Testis (tissue), 2 donors: ENCODE results near the gene RAI1.

Experiments
- POLR2A ChIP-seq: fragments of 450-650 bp; IDR thresholded peaks from one replicate; pipeline ENCODE4 v1.6.1; 2017; ENCODE audit warnings: antibody characterized with exemption, mild to moderate bottlenecking, moderate library complexity
- TF ChIP-seq, protein P1 (sequence below), 3 experiments: fragments of 450-650 bp in 2 of 3; fragments of 200-600 bp in 1 of 3; sonication (generic) in 1 of 3; IDR thresholded peaks; one replicate each; pipeline ENCODE4 v1.5.1; 2016 to 2019; ENCODE audit warnings: antibody characterized with exemption in 3 of 3, mild to moderate bottlenecking in 2 of 3, moderate library complexity in 1 of 3

DNA sequence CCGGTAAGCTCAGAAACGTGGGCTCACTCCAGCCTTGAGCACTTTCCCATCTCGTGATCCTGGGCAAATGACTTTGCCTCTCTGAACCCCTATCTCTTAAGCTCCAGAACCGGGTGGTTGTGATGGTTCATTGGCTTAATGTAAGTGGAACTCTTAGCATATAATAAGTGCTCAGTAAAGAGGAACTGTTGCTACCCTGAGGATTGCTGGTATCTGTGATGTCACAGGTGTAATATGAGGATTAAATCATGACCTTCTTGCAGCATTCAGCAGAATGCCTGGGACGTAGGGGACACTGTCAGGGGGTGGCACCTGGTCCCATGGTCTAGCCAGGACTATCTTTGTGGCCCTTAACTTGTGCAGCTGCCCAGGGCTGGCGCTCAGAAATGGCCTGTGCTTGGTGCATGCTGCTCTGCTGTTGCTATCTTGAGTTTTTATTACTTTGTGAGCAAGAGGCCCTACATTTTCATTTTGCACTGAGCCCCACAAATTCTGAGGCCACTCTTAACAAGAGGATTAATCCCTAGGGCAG is 86.7 kb downstream of the RAI1 start:
- TF ChIP-seq POLR2A: no peak
- TF ChIP-seq, protein P1, sequence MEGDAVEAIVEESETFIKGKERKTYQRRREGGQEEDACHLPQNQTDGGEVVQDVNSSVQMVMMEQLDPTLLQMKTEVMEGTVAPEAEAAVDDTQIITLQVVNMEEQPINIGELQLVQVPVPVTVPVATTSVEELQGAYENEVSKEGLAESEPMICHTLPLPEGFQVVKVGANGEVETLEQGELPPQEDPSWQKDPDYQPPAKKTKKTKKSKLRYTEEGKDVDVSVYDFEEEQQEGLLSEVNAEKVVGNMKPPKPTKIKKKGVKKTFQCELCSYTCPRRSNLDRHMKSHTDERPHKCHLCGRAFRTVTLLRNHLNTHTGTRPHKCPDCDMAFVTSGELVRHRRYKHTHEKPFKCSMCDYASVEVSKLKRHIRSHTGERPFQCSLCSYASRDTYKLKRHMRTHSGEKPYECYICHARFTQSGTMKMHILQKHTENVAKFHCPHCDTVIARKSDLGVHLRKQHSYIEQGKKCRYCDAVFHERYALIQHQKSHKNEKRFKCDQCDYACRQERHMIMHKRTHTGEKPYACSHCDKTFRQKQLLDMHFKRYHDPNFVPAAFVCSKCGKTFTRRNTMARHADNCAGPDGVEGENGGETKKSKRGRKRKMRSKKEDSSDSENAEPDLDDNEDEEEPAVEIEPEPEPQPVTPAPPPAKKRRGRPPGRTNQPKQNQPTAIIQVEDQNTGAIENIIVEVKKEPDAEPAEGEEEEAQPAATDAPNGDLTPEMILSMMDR (IDR thresholded peaks at IDR 0.05): no peak
